HEK293 (cell line): Measurements from ENCODE around the gene PPP1R14C.
A peak's percentile ranks its signal among the peaks of the same experiment; 100 is the strongest.

Source experiments
- ATF2 ChIP-seq: fragments of 450-650 bp; formaldehyde crosslinking; IDR thresholded peaks from 2 replicates; pipeline ENCODE4 v1.5.1; 2016; ENCODE audit warnings: missing biosample characterization, missing genetic modification characterization, low read depth
- GLIS2 ChIP-seq: fragments of 450-650 bp; formaldehyde crosslinking; IDR thresholded peaks from 2 replicates; pipeline ENCODE4 v1.5.1; 2016; ENCODE audit warnings: missing biosample characterization, missing genetic modification characterization
- KLF1 ChIP-seq: fragments of 450-650 bp; formaldehyde crosslinking; IDR thresholded peaks from 2 replicates; pipeline ENCODE4 v1.5.1; 2016; ENCODE audit warnings: missing biosample characterization, missing genetic modification characterization
- KLF9 ChIP-seq: fragments of 450-650 bp; formaldehyde crosslinking; IDR thresholded peaks from 2 replicates; pipeline ENCODE4 v1.5.1; 2016; ENCODE audit warnings: missing biosample characterization, missing genetic modification characterization, low read depth
- OSR2 ChIP-seq: fragments of 450-650 bp; formaldehyde crosslinking; IDR thresholded peaks from 2 replicates; pipeline ENCODE4 v1.5.1; 2016; ENCODE audit warnings: missing biosample characterization, missing genetic modification characterization
- PBX3 ChIP-seq: sonication (generic); formaldehyde crosslinking; IDR thresholded peaks from 2 replicates; pipeline ENCODE4 v1.8.1; 2022; ENCODE audit warnings: mild to moderate bottlenecking, moderate library complexity, missing genetic modification reagents
- PRDM2 ChIP-seq: fragments of 450-650 bp; formaldehyde crosslinking; IDR thresholded peaks from 2 replicates; pipeline ENCODE4 v1.5.1; 2016; ENCODE audit warnings: missing biosample characterization, missing genetic modification characterization, borderline replicate concordance
- SCRT2 ChIP-seq: fragments of 450-650 bp; formaldehyde crosslinking; IDR thresholded peaks from 2 replicates; pipeline ENCODE4 v1.5.1; 2016; ENCODE audit warnings: missing biosample characterization, missing genetic modification characterization
- SP3 ChIP-seq: fragments of 450-650 bp; formaldehyde crosslinking; IDR thresholded peaks from 2 replicates; pipeline ENCODE4 v1.5.1; 2016; ENCODE audit warnings: missing biosample characterization, missing genetic modification characterization
- ZBTB49 ChIP-seq: fragments of 450-650 bp; formaldehyde crosslinking; IDR thresholded peaks from 2 replicates; pipeline ENCODE4 v1.5.1; 2016; ENCODE audit warnings: missing biosample characterization, missing genetic modification characterization, low read depth
- ZBTB8A ChIP-seq: fragments of 450-650 bp; formaldehyde crosslinking; IDR thresholded peaks from 2 replicates; pipeline ENCODE4 v1.5.1; 2016; ENCODE audit warnings: missing biosample characterization, missing genetic modification characterization
- ZNF16 ChIP-seq: fragments of 450-650 bp; formaldehyde crosslinking; IDR thresholded peaks from 2 replicates; pipeline ENCODE4 v1.5.1; 2016; ENCODE audit warnings: low read depth, missing biosample characterization, missing genetic modification characterization
- ZNF214 ChIP-seq: fragments of 450-650 bp; formaldehyde crosslinking; IDR thresholded peaks from 2 replicates; pipeline ENCODE4 v1.5.1; 2017; ENCODE audit warnings: missing biosample characterization, mild to moderate bottlenecking, missing genetic modification characterization, borderline replicate concordance
- ZNF248 ChIP-seq: fragments of 450-650 bp; formaldehyde crosslinking; IDR thresholded peaks from 2 replicates; pipeline ENCODE4 v1.5.1; 2017; ENCODE audit warnings: missing biosample characterization, missing genetic modification characterization
- ZNF324 ChIP-seq: fragments of 450-650 bp; formaldehyde crosslinking; IDR thresholded peaks from 2 replicates; pipeline ENCODE4 v1.5.1; 2016; ENCODE audit warnings: missing biosample characterization, missing genetic modification characterization
- ZNF335 ChIP-seq: fragments of 450-650 bp; formaldehyde crosslinking; conservative IDR thresholded peaks from 2 replicates; pipeline ENCODE4 v1.5.1; 2016; ENCODE audit warnings: missing biosample characterization, missing genetic modification characterization
- ZNF391 ChIP-seq: fragments of 450-650 bp; formaldehyde crosslinking; IDR thresholded peaks from 2 replicates; pipeline ENCODE4 v1.5.1; 2016; ENCODE audit warnings: low read depth, missing biosample characterization, missing genetic modification characterization, borderline replicate concordance
- ZNF433 ChIP-seq: fragments of 450-650 bp; formaldehyde crosslinking; IDR thresholded peaks from 2 replicates; pipeline ENCODE4 v1.5.1; 2016; ENCODE audit warnings: missing biosample characterization, missing genetic modification characterization, low read depth
- ZNF580 ChIP-seq: fragments of 450-650 bp; formaldehyde crosslinking; IDR thresholded peaks from 2 replicates; pipeline ENCODE4 v1.5.1; 2016; ENCODE audit warnings: missing biosample characterization, missing genetic modification characterization
- ZNF596 ChIP-seq: fragments of 450-650 bp; IDR thresholded peaks from 2 replicates; pipeline ENCODE4 v1.5.0; 2018; ENCODE audit warnings: missing biosample characterization, mild to moderate bottlenecking, missing genetic modification characterization, moderate library complexity
- ZNF624 ChIP-seq: fragments of 450-650 bp; formaldehyde crosslinking; IDR thresholded peaks from 2 replicates; pipeline ENCODE4 v1.5.1; 2017; ENCODE audit warnings: missing biosample characterization, missing genetic modification characterization
- ZNF660 ChIP-seq: fragments of 450-650 bp; IDR thresholded peaks from 2 replicates; pipeline ENCODE4 v1.5.1; 2018; ENCODE audit warnings: missing biosample characterization, mild to moderate bottlenecking, missing genetic modification characterization
- ZNF670 ChIP-seq: fragments of 450-650 bp; formaldehyde crosslinking; IDR thresholded peaks from 2 replicates; pipeline ENCODE4 v1.5.1; 2016; ENCODE audit warnings: missing biosample characterization, missing genetic modification characterization, low read depth
- ZNF747 ChIP-seq: fragments of 450-650 bp; formaldehyde crosslinking; IDR thresholded peaks from 2 replicates; pipeline ENCODE4 v1.5.1; 2016; ENCODE audit warnings: missing biosample characterization, missing genetic modification characterization
- ZNF791 ChIP-seq: fragments of 450-650 bp; formaldehyde crosslinking; IDR thresholded peaks from 2 replicates; pipeline ENCODE4 v1.5.1; 2016; ENCODE audit warnings: missing biosample characterization, missing genetic modification characterization
- ZSCAN5A ChIP-seq: fragments of 450-650 bp; formaldehyde crosslinking; IDR thresholded peaks from 2 replicates; pipeline ENCODE4 v1.5.1; 2016; ENCODE audit warnings: missing biosample characterization, missing genetic modification characterization

Gene PPP1R14C

GRCh38 chr6:150208611-150209352 is 65.9 kb downstream of the PPP1R14C start (continued):
- TF ChIP-seq ATF2 (tag by site-specific recombination) (no peak), ZNF791 (tag by site-specific recombination) (no peak), ZNF624 (tag by site-specific recombination) (no peak), PRDM2 (tag by site-specific recombination) (no peak), ZNF391 (no peak), KLF9 (no peak), SP3 (tag by site-specific recombination) (no peak), ZNF660 (tag by site-specific recombination) (peak; percentile 40; the same call in 1 of the 2 replicates), ZBTB8A (tag by site-specific recombination) (no peak), KLF1 (tag by site-specific recombination) (no peak), ZNF248 (tag by site-specific recombination) (no peak), ZNF214 (tag by site-specific recombination) (no peak), PBX3 (CRISPR knock-in tag) (no peak), ZBTB49 (tag by site-specific recombination) (no peak), ZNF335 (tag by site-specific recombination) (no peak), ZNF596 (tag by site-specific recombination) (no peak), ZNF16 (tag by site-specific recombination) (no peak), ZNF580 (tag by site-specific recombination) (no peak), ZNF324 (peak; percentile 28; the same call in 1 of the 2 replicates), ZNF433 (tag by site-specific recombination) (no peak), SCRT2 (tag by site-specific recombination) (no peak), ZNF670 (tag by site-specific recombination) (no peak), OSR2 (tag by site-specific recombination) (peak; percentile 30; the same call in 1 of the 2 replicates), GLIS2 (tag by site-specific recombination) (no peak), ZSCAN5A (tag by site-specific recombination) (no peak), ZNF747 (tag by site-specific recombination) (no peak)
